PC-9 (cell line): ENCODE results near the gene PLPPR1.
"Not testable (repeated sequence)": the region's sequence is repeated elsewhere in the genome, so short reads cannot be mapped to it uniquely, and the experiment has no call there.

Source experiments
- EZH2 ChIP-seq: fragments of 200-600 bp; sonication (generic); IDR thresholded peaks from 2 replicates; pipeline ENCODE4 v1.8.0; 2017; ENCODE audit warnings: antibody characterized with exemption, low read depth
- TF ChIP-seq, protein P1 (sequence below): fragments of 200-600 bp; sonication (generic); conservative IDR thresholded peaks from 2 replicates; pipeline ENCODE4 v1.6.1; 2017; ENCODE audit warnings: mixed run types, antibody characterized with exemption, mild to moderate bottlenecking, moderate library complexity

DNA sequence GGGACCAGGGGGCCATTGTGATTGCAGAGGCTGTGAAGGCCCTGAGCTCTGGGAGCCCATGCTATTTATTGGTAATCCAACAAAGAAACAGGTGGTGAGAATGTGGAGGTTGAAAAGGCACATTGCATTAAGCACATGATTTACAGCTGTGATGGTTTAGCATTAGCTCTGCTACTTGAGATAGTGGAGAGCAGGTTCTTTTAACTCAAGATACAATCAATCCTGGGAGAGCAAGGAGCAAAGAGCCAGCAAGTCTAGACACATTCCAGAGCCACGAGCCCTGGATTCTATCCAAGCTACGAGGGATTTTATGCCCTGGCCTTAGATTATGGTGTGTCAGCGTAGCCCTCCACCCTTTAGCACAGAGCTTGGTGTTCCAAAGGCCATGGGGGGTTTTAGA is 98.8 kb downstream of the PLPPR1 start:
- TF ChIP-seq, protein P1, sequence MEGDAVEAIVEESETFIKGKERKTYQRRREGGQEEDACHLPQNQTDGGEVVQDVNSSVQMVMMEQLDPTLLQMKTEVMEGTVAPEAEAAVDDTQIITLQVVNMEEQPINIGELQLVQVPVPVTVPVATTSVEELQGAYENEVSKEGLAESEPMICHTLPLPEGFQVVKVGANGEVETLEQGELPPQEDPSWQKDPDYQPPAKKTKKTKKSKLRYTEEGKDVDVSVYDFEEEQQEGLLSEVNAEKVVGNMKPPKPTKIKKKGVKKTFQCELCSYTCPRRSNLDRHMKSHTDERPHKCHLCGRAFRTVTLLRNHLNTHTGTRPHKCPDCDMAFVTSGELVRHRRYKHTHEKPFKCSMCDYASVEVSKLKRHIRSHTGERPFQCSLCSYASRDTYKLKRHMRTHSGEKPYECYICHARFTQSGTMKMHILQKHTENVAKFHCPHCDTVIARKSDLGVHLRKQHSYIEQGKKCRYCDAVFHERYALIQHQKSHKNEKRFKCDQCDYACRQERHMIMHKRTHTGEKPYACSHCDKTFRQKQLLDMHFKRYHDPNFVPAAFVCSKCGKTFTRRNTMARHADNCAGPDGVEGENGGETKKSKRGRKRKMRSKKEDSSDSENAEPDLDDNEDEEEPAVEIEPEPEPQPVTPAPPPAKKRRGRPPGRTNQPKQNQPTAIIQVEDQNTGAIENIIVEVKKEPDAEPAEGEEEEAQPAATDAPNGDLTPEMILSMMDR, result not testable (repeated sequence)
- not testable (repeated sequence) for TF ChIP-seq EZH2
